OCI-LY7 (cell line): ENCODE results near the gene KCNAB3.

Experiments
- CTCF ChIP-seq: fragments of 200-600 bp; sonication (generic); conservative IDR thresholded peaks from 2 replicates; pipeline ENCODE4 v1.5.1; 2014; ENCODE audit warnings: mild to moderate bottlenecking, antibody characterized with exemption, low read length, moderate library complexity, mixed read lengths
- EZH2phosphoT487 ChIP-seq: fragments of 200-600 bp; sonication (generic); IDR thresholded peaks from 2 replicates; pipeline ENCODE4 v1.6.1; 2018; ENCODE audit warnings: low read depth, borderline replicate concordance, mild to moderate bottlenecking, mixed run types, antibody characterized with exemption, low read length, moderate library complexity, mixed read lengths

DNA sequence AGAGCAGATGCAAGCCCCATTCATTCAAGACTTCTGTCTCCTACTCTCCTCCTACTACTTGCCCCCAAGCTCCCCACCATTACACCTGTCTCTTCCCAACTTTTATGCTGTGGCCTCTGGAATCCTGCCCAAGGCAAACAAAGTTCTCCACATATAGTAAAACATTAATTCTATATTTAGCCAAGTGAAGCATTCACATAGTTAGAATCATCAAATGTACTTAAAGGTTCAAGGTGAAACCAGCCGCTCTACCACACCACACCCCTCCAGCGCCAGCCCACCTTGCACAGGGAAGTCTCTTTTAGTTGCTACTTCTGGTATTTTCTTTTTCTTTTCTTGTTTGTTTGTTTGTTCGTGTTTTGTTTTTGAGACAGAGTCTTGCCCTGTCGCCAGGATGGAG, 47.4 kb upstream of the KCNAB3 start:
- TF ChIP-seq CTCF (no peak), EZH2phosphoT487 (no peak)
